ENCODE measurements around the gene TAF4. TPM values are rescaled to one million over a fixed set of nuclear protein-coding genes. Genes with fewer than 3 reads are reported as not detected.

TAF4 gene
- total and polyA plus RNA-seq, 2 of the 13 experiments (the other 11 are each of a cell fraction or from before 2014, with no cell fraction given), result 5.9 to 12.0 TPM

DNA sequence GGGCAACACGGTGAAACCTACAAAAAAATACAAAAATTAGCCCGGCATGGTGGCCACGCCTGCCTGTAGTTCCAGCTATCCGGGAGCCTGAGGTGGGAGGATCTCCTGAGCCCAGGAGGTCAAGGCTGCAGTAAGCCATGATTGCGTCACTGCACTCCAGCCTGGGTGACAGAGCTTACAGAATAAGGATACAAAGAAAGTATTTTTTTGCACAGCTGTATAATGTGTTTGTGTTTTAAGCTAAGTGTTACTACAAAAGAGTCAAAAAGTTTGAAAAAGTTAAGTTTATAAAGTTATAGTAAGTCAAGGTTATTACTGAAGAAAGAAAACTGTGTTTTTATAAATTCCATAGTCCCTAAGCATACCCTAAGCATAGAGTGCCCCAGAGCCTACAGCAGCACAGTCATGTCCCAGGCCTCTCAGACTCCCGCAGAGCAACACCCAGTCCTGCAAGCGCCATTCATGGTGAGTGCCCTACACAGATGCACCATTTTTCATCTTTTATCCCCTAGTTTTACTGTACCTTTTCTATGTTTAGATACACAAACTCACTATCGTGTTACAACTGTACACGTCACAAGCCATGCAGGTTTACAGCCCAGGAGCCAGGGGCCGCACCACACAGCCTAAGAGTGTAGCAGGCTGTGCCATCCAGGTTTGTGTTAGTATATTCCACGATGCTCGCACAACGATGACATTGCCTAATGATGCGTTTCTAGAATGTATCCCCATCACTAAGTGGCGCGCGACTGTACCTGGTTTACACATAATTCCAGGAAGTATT lies 22.4 kb downstream of the TAF4 start (continued):
- TF ChIP-seq RNF219 (CRISPR knock-in tag; IDR thresholded peaks at IDR 0.05), result no peak
- peak; percentile 23; the same call in 1 of the 2 replicates for TF ChIP-seq REPIN1 (CRISPR knock-in tag; IDR thresholded peaks at IDR 0.05; ENCODE audit: borderline replicate concordance, low read depth)
- TF ChIP-seq ZNF557 (CRISPR knock-in tag; IDR thresholded peaks at IDR 0.05), result 0 out of 2 replicates have a peak, but pooled peaks have one; percentile 16
- TF ChIP-seq ZNF350 (CRISPR knock-in tag; IDR thresholded peaks at IDR 0.05; ENCODE audit: borderline replicate concordance, low read depth), result no peak
- TF ChIP-seq SRSF9 (IDR thresholded peaks at IDR 0.05; ENCODE audit: borderline replicate concordance, insufficient read depth, low read depth, low read length, poor library complexity, severe bottlenecking), result no peak
- TF ChIP-seq ZNF235 (CRISPR knock-in tag; IDR thresholded peaks at IDR 0.05; ENCODE audit: borderline replicate concordance), result no peak
- TF ChIP-seq ETV5 (CRISPR knock-in tag; IDR thresholded peaks at IDR 0.05; ENCODE audit: borderline replicate concordance), result peak; percentile 41
- no peak for TF ChIP-seq ZNF546 (CRISPR knock-in tag; conservative IDR thresholded peaks at IDR 0.05)
- no peak for TF ChIP-seq REXO4 (CRISPR knock-in tag; IDR thresholded peaks at IDR 0.05; ENCODE audit: borderline replicate concordance)
- 0 out of 2 replicates have a peak, but pooled peaks have one; percentile 14 for TF ChIP-seq ZFP36L2 (CRISPR knock-in tag; IDR thresholded peaks at IDR 0.05)
- TF ChIP-seq, protein P1, sequence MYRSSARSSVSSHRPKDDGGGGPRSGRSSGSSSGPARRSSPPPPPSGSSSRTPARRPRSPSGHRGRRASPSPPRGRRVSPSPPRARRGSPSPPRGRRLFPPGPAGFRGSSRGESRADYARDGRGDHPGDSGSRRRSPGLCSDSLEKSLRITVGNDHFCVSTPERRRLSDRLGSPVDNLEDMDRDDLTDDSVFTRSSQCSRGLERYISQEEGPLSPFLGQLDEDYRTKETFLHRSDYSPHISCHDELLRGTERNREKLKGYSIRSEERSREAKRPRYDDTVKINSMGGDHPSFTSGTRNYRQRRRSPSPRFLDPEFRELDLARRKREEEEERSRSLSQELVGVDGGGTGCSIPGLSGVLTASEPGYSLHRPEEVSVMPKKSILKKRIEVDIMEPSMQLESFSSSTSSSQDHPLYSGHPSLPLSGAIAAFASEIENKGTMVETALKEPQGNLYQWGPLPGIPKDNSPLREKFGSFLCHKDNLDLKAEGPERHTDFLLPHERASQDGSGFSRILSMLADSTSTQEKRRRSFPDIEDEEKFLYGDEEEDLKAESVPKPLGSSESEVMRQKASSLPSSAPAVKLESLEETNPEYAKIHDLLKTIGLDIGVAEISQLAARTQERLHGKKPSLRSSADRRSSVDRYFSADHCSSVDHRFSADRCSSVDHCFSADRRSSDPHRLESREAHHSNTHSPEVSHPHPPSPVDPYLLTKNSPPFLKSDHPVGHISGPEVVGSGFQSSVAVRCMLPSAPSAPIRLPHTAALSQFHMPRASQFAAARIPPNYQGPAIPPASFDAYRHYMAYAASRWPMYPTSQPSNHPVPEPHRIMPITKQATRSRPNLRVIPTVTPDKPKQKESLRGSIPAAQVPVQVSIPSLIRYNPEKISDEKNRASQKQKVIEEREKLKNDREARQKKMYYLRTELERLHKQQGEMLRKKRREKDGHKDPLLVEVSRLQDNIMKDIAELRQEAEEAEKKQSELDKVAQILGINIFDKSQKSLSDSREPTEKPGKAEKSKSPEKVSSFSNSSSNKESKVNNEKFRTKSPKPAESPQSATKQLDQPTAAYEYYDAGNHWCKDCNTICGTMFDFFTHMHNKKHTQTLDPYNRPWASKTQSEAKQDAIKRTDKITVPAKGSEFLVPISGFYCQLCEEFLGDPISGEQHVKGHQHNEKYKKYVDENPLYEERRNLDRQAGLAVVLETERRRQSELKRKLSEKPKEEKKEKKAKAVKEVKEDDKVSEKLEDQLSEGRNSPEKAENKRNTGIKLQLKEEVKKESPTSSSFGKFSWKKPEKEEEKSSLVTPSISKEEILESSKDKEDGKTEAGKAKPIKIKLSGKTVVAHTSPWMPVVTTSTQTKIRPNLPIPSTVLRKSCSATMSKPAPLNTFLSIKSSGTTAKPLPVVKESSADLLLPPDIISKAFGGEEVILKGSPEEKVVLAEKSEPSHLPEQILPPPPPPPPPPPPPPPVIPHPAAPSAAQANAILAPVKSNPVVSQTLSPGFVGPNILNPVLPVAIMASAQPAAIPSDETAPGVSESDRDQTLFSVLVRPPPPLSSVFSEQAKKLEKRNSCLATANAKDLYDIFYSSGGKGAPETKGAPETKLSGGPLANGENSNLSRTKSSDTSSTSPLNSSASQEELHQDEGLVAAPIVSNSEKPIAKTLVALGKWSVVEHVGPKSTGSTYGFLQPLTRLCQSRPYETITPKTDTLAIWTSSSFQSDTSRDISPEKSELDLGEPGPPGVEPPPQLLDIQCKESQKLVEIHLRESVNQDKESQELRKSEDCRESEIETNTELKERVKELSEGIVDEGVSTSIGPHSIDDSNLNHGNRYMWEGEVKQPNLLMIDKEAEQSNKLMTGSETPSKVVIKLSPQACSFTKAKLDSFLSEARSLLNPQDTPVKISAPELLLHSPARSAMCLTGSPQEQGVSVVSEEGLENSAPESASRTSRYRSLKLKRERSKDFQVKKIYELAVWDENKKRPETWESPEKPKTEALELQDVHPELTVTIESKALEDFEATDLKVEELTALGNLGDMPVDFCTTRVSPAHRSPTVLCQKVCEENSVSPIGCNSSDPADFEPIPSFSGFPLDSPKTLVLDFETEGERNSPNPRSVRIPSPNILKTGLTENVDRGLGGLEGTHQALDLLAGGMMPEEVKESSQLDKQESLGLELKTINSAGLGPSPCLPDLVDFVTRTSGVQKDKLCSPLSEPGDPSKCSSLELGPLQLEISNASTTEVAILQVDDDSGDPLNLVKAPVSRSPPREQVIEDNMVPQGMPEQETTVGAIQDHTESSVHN (CRISPR knock-in tag; IDR thresholded peaks at IDR 0.05), result no peak
- no peak for TF ChIP-seq MLX (CRISPR knock-in tag; IDR thresholded peaks at IDR 0.05)
- peak; percentile 89; the same call in 1 of the 2 replicates for TF ChIP-seq KAT7 (CRISPR knock-in tag; IDR thresholded peaks at IDR 0.05; ENCODE audit: borderline replicate concordance)
- TF ChIP-seq, protein P2, sequence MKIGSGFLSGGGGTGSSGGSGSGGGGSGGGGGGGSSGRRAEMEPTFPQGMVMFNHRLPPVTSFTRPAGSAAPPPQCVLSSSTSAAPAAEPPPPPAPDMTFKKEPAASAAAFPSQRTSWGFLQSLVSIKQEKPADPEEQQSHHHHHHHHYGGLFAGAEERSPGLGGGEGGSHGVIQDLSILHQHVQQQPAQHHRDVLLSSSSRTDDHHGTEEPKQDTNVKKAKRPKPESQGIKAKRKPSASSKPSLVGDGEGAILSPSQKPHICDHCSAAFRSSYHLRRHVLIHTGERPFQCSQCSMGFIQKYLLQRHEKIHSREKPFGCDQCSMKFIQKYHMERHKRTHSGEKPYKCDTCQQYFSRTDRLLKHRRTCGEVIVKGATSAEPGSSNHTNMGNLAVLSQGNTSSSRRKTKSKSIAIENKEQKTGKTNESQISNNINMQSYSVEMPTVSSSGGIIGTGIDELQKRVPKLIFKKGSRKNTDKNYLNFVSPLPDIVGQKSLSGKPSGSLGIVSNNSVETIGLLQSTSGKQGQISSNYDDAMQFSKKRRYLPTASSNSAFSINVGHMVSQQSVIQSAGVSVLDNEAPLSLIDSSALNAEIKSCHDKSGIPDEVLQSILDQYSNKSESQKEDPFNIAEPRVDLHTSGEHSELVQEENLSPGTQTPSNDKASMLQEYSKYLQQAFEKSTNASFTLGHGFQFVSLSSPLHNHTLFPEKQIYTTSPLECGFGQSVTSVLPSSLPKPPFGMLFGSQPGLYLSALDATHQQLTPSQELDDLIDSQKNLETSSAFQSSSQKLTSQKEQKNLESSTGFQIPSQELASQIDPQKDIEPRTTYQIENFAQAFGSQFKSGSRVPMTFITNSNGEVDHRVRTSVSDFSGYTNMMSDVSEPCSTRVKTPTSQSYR (CRISPR knock-in tag; IDR thresholded peaks at IDR 0.05; ENCODE audit: borderline replicate concordance), result no peak

All from HepG2 (cell line).